Kidney glomerular epithelial cell (primary cell): ENCODE results near the gene RGS3.
"Not testable (repeated sequence)": the region's sequence is repeated elsewhere in the genome, so short reads cannot be mapped to it uniquely, and the experiment has no call there.

Experiments
- DNase-seq: peaks from one replicate; lab custom pipeline; 2025; lab: John Stamatoyannopoulos, UW

RGS3 gene

DNA sequence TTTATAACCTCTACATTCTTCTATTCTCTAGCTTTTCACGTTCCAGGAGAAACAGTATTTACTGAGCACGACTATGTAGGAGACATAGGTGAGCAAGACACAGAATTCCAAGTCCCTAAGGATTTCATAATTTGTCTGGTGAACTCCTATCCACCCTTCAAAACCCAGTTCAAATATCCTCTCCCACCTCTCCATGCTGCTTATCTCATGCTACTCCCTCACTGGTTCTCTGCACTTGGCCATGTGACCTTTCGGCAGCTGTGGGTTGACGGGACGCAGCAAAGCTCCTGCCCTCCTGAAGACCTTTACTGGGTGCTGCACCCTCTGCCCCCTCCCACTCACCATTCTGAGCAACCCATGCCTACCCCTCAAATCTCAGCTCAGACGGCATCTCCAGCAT lies 173.2 kb downstream of the RGS3 start:
- no peak for DNase-seq

DNA sequence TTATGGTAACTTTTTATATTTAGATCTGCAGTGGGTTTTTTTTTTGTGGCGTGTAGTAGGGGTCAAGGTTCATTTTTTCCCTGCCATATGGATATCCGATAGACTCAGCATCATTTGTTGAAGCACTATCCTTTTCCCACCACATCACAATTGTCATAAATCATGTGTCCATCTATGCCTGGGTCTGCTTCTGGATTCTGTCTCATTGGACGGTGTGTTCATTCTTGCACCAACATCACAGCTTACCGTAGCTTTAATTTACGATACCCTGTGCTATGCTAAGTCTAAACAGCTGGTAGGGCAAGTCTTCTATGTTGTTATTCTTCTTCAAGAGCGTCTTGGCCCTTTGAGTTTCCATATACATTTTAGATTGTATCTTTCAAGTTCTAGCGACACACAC lies 175.0 kb downstream of the RGS3 start:
- no peak for DNase-seq

DNA sequence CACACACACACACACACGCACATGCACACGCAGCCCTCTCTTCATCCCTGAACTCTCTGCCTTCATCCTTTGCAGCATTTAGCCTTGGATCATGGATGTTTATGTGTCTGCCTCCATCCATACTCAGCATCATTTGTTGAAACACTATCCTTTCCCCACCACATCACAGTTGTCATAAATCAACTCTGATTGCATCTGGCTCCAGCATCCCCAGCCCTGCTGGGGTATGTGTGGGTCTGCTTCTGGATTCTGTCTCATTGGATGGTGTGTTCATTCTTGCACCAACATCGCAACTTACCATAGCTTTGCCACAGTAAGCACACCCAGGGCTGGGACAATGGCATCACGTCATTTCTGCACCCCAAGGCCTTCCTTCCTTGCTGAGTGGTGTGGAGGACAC lies 175.4 kb downstream of the RGS3 start:
- DNase-seq, result no peak

DNA sequence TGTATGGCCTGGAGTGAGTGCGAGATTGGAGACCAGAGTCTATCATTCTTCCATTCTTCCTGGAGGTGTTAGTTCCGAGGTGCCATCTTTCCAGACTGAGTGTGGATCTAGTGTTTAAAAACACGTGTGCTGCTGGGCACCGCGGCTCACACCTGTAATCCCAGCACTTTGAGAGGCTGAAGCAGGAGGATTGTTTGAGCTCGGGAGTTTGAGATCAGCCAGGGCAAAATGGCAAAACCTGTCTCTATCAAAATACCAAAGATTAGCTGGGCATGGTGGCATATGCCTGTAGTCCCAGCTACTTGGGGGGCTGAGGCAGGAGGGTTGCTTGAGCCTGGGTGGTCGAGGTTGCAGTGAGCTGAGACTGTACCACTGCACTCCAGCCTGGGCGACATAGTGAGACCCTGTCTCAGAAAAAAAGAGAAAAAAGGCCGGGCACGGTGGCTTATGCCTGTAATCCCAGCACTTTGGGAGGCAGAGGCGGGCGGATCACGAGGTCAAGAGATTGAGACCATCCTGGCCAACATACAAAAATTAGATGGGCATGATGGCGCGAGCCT lies 176.0 kb downstream of the RGS3 start:
- DNase-seq, result not testable (repeated sequence)

DNA sequence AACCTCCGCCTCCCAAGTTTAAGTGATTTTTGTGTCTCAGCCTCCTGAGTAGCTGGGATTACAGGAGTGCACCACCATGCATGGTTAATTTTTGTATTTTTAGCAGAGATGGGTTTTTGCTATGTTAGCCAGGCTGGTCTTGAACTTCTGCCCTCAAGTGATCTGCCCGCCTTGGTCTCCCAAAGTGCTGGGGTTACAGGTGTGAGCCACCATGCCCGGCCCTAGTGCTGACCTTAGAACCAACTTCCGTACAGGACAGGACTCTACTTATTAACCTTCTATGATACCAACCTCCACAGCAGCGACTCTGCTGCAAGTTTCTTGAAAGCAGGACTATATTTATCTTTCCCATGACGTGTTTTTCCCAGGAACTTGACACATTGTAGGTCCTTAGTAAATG lies 176.9 kb downstream of the RGS3 start:
- DNase-seq, result no peak

DNA sequence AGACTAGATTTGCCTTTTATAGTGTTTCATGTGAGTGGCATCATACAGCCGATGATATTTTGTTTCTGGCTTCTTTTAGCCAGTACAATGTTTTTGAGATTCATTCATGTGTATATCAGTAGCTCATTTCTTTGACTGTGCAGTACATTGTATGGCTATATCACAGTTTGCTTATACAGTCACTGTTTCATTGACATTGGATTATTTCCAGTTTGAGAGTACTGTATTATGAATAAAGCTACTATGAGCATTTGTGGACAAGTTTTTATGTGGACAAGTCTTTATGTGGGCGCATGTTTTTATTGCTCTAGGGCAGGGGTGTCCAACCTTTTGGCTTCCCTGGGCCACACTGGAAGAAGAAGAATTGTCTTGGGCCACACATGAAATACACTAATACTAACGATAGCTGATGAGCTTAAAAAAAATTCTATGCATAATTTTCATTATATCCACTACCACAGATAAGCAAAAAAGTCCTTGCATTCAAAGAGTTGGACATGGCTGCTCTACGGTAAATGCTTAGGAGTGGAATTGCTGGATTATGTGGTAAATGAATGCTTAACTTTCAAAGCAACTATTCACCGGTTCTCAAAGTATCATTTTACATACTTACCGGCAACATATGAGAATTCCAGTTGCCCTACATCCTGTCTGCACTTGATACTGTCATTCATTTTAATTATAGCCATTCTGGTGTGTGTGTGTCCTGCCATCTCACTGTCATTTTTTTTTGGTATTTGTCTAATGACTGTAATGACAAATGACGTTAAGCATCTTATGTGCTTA lies 177.8 kb downstream of the RGS3 start:
- DNase-seq, result no peak

DNA sequence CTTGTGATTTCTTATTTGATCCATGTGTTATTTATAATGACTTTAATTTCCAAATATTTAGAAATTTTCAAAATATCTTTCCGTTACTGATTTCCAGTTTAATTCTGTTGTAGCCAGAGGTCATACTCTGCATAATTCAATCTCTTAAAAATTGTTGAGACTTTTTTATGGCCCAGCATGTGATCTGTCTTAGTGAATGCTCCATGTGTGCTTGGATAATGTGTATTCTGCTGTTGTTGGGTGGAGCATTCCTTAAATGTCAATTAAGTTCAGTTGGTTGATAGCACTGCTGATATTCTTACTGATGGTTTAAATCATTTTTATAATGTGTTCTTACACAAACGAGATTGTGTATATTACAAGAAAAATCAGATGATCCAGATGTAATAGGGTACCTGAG lies 180.8 kb downstream of the RGS3 start:
- DNase-seq, result no peak

DNA sequence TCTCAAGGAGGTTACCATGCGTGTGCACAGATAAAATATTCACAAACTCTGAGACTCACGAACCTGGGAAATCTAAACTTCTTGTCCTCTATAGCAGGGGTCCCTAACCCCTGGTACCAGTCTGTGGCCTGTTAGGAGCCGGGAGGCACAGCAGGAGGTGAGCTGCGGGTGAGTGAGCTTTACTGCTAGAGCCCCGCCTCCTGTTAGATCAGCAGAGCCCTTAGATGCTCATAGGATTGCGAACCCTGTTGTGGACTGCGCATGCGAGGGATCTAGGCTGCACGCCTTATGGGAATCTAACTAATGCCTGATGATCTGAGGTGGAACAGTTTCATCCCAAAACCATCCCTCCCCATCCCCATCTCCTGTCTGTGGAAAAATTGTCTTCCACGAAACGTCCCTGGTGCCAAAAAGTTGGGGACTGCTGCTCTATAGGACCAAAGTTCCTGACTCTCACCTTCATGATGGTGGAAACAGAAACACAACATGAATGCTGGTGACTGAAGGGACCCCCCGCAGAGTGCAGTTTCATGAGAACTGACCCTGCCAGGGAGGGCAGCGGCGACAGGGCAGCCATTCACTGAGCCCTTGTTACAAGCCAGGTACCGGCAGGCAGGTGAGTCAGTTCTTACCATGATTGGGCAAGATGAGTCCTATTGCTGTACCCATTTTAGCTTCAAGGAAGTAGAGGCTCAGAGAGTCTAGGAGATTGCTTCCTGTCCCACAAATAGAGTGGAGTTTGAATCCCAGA lies 181.9 kb downstream of the RGS3 start:
- no peak for DNase-seq

DNA sequence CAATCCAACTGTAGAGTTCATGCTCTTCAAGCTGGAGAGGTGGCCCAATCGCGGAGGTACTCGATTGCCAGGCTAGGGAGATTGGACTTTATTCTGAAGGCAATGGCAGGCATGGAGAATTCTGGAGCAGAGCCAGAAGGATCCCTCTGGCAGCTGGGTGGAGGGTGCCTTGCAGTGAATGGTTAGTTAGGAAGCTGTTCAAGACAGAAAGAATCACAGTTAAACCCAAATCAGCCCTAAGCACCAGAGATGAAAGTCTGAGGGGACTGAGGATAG lies 182.4 kb downstream of the RGS3 start:
- no peak for DNase-seq

DNA sequence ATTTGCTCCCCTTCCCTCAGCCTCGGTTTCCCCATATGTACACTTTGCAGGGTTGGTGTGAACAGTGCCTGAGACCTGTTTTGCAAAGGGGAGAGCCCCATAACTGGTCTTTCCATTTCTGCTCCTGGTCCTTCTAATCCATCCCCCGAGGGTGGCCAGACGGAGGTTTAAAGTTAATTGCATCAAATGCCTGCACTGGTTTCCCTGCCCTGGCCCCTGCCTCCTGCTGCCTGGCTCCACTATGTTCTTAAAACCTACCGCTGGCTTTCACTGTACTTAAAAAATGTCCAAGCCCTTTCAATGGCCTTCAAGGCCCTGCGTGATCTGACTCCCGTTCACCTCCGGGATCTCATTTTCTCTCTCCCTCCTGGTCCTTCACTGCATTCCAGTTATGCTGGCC lies 183.0 kb downstream of the RGS3 start:
- DNase-seq, result no peak
